Sigmoid colon (tissue), 4 donors: Measurements from ENCODE around the gene RBPMS2.

ENCODE experiments used
- POLR2A ChIP-seq, 2 donors: fragments of 450-650 bp; IDR thresholded peaks; one replicate each; pipeline ENCODE4 v1.6.1; 2016; ENCODE audit warnings: antibody characterized with exemption in 2 of 2, mild to moderate bottlenecking in 2 of 2, moderate library complexity in 2 of 2
- POLR2AphosphoS5 ChIP-seq, 4 donors: sonication (generic); formaldehyde crosslinking; IDR thresholded peaks; one replicate each; pipeline ENCODE4 v1.6.1; 2017; ENCODE audit warnings: antibody characterized with exemption in 4 of 4

DNA sequence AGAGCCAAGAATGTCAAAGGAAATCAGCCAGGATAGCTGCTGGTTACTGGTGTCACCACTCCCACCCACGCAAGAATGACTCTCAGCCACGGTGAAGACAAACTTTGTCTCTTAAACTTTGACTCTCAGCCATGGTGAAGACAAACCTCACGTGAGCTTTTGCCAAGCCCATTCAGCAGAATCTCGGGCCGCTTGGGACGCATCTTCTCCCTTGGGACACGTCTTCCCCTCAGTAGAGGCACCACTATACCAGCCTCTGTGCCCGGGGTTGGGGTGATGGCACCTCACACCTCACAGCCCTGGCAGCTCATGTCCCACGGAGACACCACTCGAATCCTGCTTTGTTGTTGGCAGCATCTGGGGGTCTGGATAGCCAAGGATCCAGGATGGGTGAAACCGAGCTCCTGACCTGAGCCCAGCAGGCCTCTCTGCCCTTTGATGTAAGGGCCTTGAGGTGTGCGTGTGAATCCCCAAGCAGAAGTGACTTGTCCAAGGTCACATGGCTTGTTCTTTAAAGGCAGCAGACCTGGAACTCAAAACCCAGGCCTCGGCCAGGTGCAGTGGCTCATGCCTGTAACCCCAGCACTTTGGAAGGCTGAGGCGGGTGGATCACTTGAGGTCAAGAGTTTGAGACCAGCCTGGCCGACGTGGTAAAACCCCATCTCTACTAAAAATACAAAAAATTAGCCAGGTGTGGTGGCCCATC is 21.8 kb downstream of the RBPMS2 start:
- no peak for TF ChIP-seq POLR2AphosphoS5 (IDR thresholded peaks at IDR 0.05)
- no peak for TF ChIP-seq POLR2A (IDR thresholded peaks at IDR 0.05)
